Fibroblast of the conjunctiva (primary cell): Measurements from ENCODE around the gene PIK3R4.

Source experiments
- DNase-seq: peaks from one replicate; pipeline ENCODE4 v3.0.0-alpha.2; 2010; ENCODE audit warnings: low read depth

Gene PIK3R4

DNA sequence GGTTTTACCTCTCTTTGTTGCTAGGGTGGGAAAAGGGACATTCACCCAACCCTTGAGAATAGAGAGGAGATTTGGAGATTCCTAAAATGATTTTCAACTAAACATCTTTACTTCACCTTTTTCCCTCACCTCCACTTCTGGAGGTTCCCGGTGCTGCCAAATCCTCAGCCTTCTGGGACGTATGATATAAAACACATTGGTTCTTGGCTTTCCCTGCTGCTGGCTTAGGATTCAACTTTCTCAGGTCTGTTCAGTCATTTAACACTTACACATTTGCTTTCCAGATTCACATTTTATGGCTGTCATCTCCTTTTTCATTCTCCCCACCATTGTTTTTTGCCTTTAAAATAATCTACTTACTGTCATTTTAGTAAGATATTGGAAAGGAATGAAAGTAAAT is 106.6 kb downstream of the PIK3R4 start:
- DNase-seq = no peak

DNA sequence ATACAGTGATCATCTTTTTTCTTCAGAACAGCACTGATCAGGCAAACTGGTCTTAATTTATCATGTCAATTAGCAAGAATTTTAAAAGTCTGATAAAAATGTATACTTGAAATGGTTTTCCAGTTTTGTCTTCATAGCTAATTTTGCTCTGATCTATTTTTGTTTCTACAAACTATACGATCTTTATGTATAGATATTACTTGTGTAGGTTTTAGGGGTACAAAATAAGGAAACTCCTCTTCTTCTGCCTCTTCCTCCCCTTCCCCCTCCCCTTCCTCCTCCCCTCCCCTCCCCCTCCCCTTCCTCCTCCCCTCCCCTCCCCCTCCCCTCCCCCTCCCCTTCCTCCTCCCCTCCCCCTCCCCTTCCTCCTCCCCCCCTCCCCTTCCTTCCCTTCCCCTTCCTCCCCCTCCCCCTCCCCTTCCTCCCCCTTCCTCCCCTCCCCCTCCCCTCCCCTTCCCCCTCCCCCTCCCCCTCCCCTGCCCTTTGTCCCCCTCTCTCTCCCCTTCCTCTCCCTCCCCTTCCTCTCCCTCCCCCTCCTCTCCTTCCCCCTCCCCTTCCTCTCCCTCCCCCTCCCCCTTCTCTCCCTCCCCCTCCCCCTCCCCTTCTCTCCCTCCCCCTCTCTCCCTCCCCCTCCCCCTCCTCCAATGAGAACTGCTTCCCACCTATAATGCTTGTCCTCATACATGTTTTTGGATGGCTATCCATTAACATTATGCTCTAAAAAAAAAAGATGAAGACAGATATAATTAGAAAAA is 110.0 kb downstream of the PIK3R4 start:
- no peak for DNase-seq

- DNase-seq = no peak
Measured at GRCh38 chr3:130635978-130636377, 110.7 kb downstream of the PIK3R4 start.

- no peak for DNase-seq
Measured at GRCh38 chr3:130635285-130635684, 111.3 kb downstream of the PIK3R4 start.
